ENCODE data around the gene TIMP1. TPM values are rescaled to one million over a fixed set of nuclear protein-coding genes. Genes with fewer than 3 reads are reported as not detected.
"Not testable (repeated sequence)": the region's sequence is repeated elsewhere in the genome, so short reads cannot be mapped to it uniquely, and the experiment has no call there.

TIMP1 gene
- total RNA-seq, 2 experiments from 2014 or later, result 183 to 198 TPM

GRCh38 chrX:47596256-47596655, 14.0 kb downstream of the TIMP1 start:
- Mint-ChIP-seq H3K36me3 (ENCODE audit: low read depth) (peaks cover 19% of the 10 kb centered on the region), H3K27me3 (peaks cover 4% of the 10 kb centered on the region), H3K4me3 (no peak overlapping the region), H3K9me3 (peaks cover 9% of the 10 kb centered on the region), H3K27ac (peak overlapping the region; percentile 70), H3K4me1 (peaks cover 15% of the 10 kb centered on the region)
- no peak for DNase-seq
- CTCF ChIA-PET, result no interaction called here
- POLR2A ChIA-PET, result interaction anchor here (1.5 kb wide), 1 partner anchor 40 kb away, joined by 4 read pairs; no protein-coding TSS in a partner anchor

GRCh38 chrX:47597222-47597621, 15.0 kb downstream of the TIMP1 start:
- no peak overlapping the region for H3K27ac Mint-ChIP-seq
- peaks cover 4% of the 10 kb centered on the region for H3K27me3 Mint-ChIP-seq
- ChIA-PET CTCF (interaction anchor here (1.0 kb wide), 1 partner anchor 46 kb away, joined by 8 read pairs; no protein-coding TSS in a partner anchor), POLR2A (interaction anchor here (0.8 to 1.3 kb wide), 2 partner anchors 15 to 23 kb away, joined by 3 to 4 read pairs; partner anchors contain the start of gene TIMP1)
- peaks cover 9% of the 10 kb centered on the region for H3K9me3 Mint-ChIP-seq
- H3K36me3 Mint-ChIP-seq (ENCODE audit: low read depth), result peaks cover 19% of the 10 kb centered on the region
- no peak overlapping the region for H3K4me3 Mint-ChIP-seq
- H3K4me1 Mint-ChIP-seq, result peaks cover 15% of the 10 kb centered on the region
- no peak for DNase-seq

- H3K9me3 Mint-ChIP-seq; H3K4me3 Mint-ChIP-seq; POLR2A ChIA-PET; H3K27ac Mint-ChIP-seq; DNase-seq; H3K27me3 Mint-ChIP-seq; CTCF ChIA-PET; H3K36me3 Mint-ChIP-seq (ENCODE audit: low read depth); H3K4me1 Mint-ChIP-seq: not testable (repeated sequence)
Observed at GRCh38 chrX:47603125-47603524, 20.9 kb downstream of the TIMP1 start.

- no peaks in the 10 kb centered on the region for H3K9me3 Mint-ChIP-seq
- DNase-seq, result no peak
- no peaks in the 10 kb centered on the region for H3K36me3 Mint-ChIP-seq (ENCODE audit: low read depth)
- H3K4me3 Mint-ChIP-seq, result no peak overlapping the region
- H3K27me3 Mint-ChIP-seq, result peaks cover 6% of the 10 kb centered on the region
- no peaks in the 10 kb centered on the region for H3K4me1 Mint-ChIP-seq
- CTCF ChIA-PET, result no interaction called here
- POLR2A ChIA-PET, result no interaction called here
- no peak overlapping the region for H3K27ac Mint-ChIP-seq
Observed at GRCh38 chrX:47605024-47605423, 22.8 kb downstream of the TIMP1 start.

- DNase-seq, result no peak
- no peaks in the 10 kb centered on the region for H3K4me1 Mint-ChIP-seq
- H3K27ac Mint-ChIP-seq, result no peak overlapping the region
- no peaks in the 10 kb centered on the region for H3K36me3 Mint-ChIP-seq (ENCODE audit: low read depth)
- no peaks in the 10 kb centered on the region for H3K9me3 Mint-ChIP-seq
- H3K27me3 Mint-ChIP-seq, result peaks cover 4% of the 10 kb centered on the region
- ChIA-PET CTCF (no interaction called here), POLR2A (no interaction called here)
- H3K4me3 Mint-ChIP-seq, result no peak overlapping the region
Observed at GRCh38 chrX:47607091-47607490, 24.9 kb downstream of the TIMP1 start.

GRCh38 chrX:47608130-47608810, 26.0 kb downstream of the TIMP1 start:
- ChIA-PET POLR2A (no interaction called here), CTCF (no interaction called here)
- H3K4me3 Mint-ChIP-seq, result no peak overlapping the region
- no peak overlapping the region for H3K27ac Mint-ChIP-seq
- no peak for DNase-seq
- H3K9me3 Mint-ChIP-seq, result no peaks in the 10 kb centered on the region
- no peaks in the 10 kb centered on the region for H3K4me1 Mint-ChIP-seq
- no peaks in the 10 kb centered on the region for H3K36me3 Mint-ChIP-seq (ENCODE audit: low read depth)
- peaks cover 4% of the 10 kb centered on the region for H3K27me3 Mint-ChIP-seq

GRCh38 chrX:47610511-47610910, 28.3 kb downstream of the TIMP1 start:
- H3K27me3 Mint-ChIP-seq, result peaks cover 2% of the 10 kb centered on the region
- DNase-seq, result no peak
- POLR2A ChIA-PET, result no interaction called here
- no peaks in the 10 kb centered on the region for H3K36me3 Mint-ChIP-seq (ENCODE audit: low read depth)
- no peaks in the 10 kb centered on the region for H3K4me1 Mint-ChIP-seq
- CTCF ChIA-PET, result no interaction called here
- no peaks in the 10 kb centered on the region for H3K9me3 Mint-ChIP-seq
- no peak overlapping the region for H3K27ac Mint-ChIP-seq
- no peak overlapping the region for H3K4me3 Mint-ChIP-seq

GRCh38 chrX:47611489-47611888, 29.3 kb downstream of the TIMP1 start:
- H3K4me3 Mint-ChIP-seq, result no peak overlapping the region
- ChIA-PET CTCF (no interaction called here), POLR2A (no interaction called here)
- no peaks in the 10 kb centered on the region for H3K4me1 Mint-ChIP-seq
- no peak overlapping the region for H3K27ac Mint-ChIP-seq
- H3K9me3 Mint-ChIP-seq, result no peaks in the 10 kb centered on the region
- peaks cover 4% of the 10 kb centered on the region for H3K27me3 Mint-ChIP-seq
- DNase-seq, result no peak
- H3K36me3 Mint-ChIP-seq (ENCODE audit: low read depth), result no peaks in the 10 kb centered on the region

GRCh38 chrX:47611926-47612325, 29.7 kb downstream of the TIMP1 start:
- ChIA-PET CTCF (no interaction called here), POLR2A (no interaction called here)
- H3K4me1 Mint-ChIP-seq, result no peaks in the 10 kb centered on the region
- DNase-seq, result no peak
- no peak overlapping the region for H3K27ac Mint-ChIP-seq
- no peaks in the 10 kb centered on the region for H3K36me3 Mint-ChIP-seq (ENCODE audit: low read depth)
- H3K27me3 Mint-ChIP-seq, result peaks cover 6% of the 10 kb centered on the region
- H3K4me3 Mint-ChIP-seq, result no peak overlapping the region
- H3K9me3 Mint-ChIP-seq, result no peaks in the 10 kb centered on the region

- no peaks in the 10 kb centered on the region for H3K4me1 Mint-ChIP-seq
- ChIA-PET POLR2A (no interaction called here), CTCF (no interaction called here)
- H3K27me3 Mint-ChIP-seq, result peaks cover 6% of the 10 kb centered on the region
- no peak for DNase-seq
- H3K27ac Mint-ChIP-seq, result no peak overlapping the region
- no peaks in the 10 kb centered on the region for H3K9me3 Mint-ChIP-seq
- H3K36me3 Mint-ChIP-seq (ENCODE audit: low read depth), result no peaks in the 10 kb centered on the region
- H3K4me3 Mint-ChIP-seq, result no peak overlapping the region
Observed at GRCh38 chrX:47612418-47612817, 30.2 kb downstream of the TIMP1 start.

GRCh38 chrX:47613082-47613481, 30.8 kb downstream of the TIMP1 start:
- no peaks in the 10 kb centered on the region for H3K36me3 Mint-ChIP-seq (ENCODE audit: low read depth)
- DNase-seq, result no peak
- H3K9me3 Mint-ChIP-seq, result no peaks in the 10 kb centered on the region
- ChIA-PET CTCF (no interaction called here), POLR2A (interaction anchor here (1.4 kb wide), 1 partner anchor 38 kb away, joined by 3 read pairs; the partner anchor contains the start of gene ELK1)
- H3K4me1 Mint-ChIP-seq, result no peaks in the 10 kb centered on the region
- H3K27ac Mint-ChIP-seq, result no peak overlapping the region
- H3K27me3 Mint-ChIP-seq, result peaks cover 13% of the 10 kb centered on the region
- H3K4me3 Mint-ChIP-seq, result no peak overlapping the region

- no peaks in the 10 kb centered on the region for H3K36me3 Mint-ChIP-seq (ENCODE audit: low read depth)
- CTCF ChIA-PET, result no interaction called here
Observed at GRCh38 chrX:47614618-47615017, 32.4 kb downstream of the TIMP1 start.

GRCh38 chrX:47618923-47619485, 36.8 kb downstream of the TIMP1 start:
- peaks cover 16% of the 10 kb centered on the region for H3K4me1 Mint-ChIP-seq
- ChIA-PET CTCF (interaction anchor here (0.6 kb wide), 1 partner anchor 28 kb away, joined by 3 read pairs; no protein-coding TSS in a partner anchor), POLR2A (no interaction called here)

More at GRCh38 chrX:47614618-47615017, 32.4 kb downstream of the TIMP1 start:
- POLR2A ChIA-PET, result interaction anchor here (1.1 to 1.4 kb wide), 2 partner anchors 14 to 36 kb away, joined by 3 to 4 read pairs; partner anchors contain the start of gene ELK1
- Mint-ChIP-seq H3K9me3 (no peaks in the 10 kb centered on the region), H3K27ac (no peak overlapping the region), H3K4me1 (peaks cover 4% of the 10 kb centered on the region), H3K4me3 (no peak overlapping the region), H3K27me3 (peaks cover 22% of the 10 kb centered on the region)
- DNase-seq, result no peak

More at GRCh38 chrX:47618923-47619485, 36.8 kb downstream of the TIMP1 start:
- Mint-ChIP-seq H3K27ac (no peak overlapping the region), H3K27me3 (peaks cover 43% of the 10 kb centered on the region), H3K9me3 (no peaks in the 10 kb centered on the region), H3K36me3 (ENCODE audit: low read depth) (no peaks in the 10 kb centered on the region), H3K4me3 (peak overlapping the region; percentile 67)
- no peak for DNase-seq
